Right renal pelvis (tissue), 4 donors: ENCODE measurements around the gene CYP46A1. TPM values are rescaled to one million over a fixed set of nuclear protein-coding genes. Genes with fewer than 3 reads are reported as not detected.

ENCODE experiments used
- DNase-seq, 4 donors: peaks; one replicate each; pipeline ENCODE4 v3.0.0-alpha.2; 2013; ENCODE audit warnings: low read depth in 4 of 4, low spot score in 3 of 4, missing footprints in 1 of 4
- polyA plus RNA-seq, 4 donors: library from polyadenylated mRNA; unstranded; fragments of 120-200 nt; gene quantifications; one replicate each; pipeline ENCODE4 v1.2.1, GENCODE V29; 2013; ENCODE audit not compliant: insufficient read length in 4 of 4

CYP46A1 gene
- polyA plus RNA-seq, 4 donors = 1.5 to 2.2 (median 1.7) TPM

DNA sequence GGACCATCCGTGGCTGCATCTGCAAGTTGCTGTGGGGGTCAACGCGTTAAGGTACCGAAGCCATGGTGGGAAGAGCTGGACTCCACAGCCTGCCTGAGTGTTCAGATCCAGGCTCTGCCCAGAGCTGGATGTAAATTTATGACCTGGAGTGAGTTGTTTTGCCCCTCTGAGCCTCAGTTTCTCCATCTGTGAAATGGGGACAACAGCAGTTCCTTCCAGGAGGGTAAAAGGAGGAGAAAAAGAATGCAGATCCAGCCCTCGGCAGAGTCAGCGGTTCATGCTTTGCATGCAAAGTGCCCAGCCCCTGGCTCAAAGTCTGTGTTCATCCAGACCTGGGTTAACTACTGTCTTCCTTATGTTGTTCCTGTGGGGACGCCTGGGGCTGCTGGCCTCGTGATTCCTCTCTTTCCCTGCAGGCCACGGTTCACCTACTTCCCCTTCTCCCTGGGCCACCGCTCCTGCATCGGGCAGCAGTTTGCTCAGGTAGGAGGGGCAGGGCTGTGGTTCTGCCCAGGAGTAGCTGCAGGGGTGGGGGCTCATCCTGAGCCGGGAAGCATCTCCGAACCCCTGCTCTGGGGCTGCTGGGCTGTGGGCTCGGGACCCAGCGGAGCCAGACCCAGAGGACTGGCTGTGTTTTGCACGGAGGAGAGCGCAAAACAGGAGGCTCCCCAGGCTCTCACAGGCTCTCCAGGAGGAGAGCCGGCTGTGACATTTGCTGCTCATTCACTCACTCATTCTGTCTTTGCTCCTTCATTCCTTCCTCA, 41.9 kb downstream of the CYP46A1 start:
- no peak for DNase-seq

DNA sequence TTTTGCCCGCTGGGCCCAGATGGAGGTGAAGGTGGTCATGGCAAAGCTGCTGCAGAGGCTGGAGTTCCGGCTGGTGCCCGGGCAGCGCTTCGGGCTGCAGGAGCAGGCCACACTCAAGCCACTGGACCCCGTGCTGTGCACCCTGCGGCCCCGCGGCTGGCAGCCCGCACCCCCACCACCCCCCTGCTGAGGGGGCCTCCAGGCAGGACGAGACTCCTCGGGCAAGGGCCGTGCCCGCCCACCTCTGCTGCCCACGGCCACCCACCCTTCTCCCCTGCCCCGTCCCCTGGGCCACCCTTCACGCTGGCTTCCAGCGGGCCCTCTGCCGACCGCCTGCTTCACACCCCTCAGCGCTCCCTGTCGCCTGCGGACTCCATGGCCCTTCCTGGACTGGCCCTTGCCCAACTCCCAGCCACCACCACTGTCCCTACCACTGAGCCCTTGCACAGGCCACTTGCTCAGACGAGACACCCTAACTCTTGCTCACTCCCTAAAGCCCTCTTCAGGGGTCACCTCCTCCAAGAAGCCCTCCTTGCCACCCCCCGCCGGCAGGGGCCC, 42.5 kb downstream of the CYP46A1 start:
- no peak for DNase-seq

DNA sequence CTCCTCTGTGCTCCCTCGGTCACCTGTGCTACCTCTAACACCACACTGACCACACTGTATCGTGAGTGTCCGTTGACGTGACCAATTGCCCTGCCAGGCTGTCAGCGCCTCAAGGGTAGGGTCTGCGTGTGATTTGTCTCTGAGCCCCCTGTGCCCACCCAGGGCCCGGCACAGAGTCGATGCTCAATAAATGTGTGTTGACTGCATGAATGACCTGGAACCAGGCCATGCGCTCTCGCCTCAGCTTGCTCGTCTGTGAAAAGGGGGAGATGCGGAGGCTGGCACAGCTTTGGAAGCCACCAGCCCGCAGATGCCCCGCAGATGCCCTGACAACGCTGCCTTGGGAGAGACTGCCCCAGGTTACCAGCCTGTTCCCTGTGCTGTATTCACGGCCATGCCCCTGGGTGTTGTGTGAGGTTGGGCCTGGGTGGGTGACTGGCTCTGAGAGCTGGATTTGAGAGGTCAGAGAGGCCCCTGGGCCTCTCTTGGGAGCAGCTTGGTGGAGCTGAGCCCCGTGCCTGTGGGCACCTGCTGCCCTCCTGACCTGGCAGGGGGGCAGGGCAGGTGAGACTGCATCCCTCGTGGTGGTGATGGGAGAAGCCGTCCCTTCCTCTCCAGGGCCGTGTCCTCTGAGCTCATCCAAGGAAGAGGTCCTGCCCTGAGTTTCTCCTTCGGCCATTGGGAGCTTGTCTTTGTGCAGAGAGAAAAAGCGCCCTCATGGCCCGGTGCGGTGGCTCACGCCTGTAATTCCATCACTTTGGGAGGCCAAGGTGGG, 43.2 kb downstream of the CYP46A1 start:
- DNase-seq = no peak

DNA sequence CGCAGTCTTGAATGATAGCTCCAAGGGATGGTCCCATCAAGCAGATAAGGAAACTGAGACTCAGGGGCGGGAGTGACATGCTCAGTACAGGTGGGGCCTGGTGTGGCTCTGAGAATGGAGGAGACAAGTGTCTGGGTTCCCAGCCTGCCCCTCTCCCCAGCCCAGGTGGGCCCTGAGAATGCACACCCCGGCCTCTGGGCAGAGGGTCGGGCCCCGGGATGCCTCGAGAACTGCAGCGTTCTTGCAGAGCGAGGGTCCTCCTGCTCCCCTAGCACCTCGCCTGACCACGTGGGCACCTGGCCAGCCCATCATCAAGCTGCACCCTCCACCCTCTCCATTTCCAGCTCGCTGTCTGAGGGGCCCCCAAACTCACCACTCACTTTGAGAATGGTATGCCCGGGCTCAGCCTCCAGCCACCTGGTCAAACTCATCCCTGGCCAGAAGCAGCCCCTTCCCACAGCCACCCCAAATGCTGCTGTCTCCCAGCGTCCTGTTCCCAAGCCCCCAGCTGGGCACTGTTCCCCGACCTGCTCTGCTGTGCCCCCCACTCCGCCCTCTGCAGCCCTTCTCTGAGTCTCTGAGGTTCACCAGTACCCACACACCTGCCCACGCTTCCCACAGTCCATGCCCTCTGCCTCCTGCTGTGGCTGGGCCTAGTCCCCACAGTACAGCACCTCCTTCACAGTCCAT, 44.3 kb downstream of the CYP46A1 start:
- DNase-seq = no peak

DNA sequence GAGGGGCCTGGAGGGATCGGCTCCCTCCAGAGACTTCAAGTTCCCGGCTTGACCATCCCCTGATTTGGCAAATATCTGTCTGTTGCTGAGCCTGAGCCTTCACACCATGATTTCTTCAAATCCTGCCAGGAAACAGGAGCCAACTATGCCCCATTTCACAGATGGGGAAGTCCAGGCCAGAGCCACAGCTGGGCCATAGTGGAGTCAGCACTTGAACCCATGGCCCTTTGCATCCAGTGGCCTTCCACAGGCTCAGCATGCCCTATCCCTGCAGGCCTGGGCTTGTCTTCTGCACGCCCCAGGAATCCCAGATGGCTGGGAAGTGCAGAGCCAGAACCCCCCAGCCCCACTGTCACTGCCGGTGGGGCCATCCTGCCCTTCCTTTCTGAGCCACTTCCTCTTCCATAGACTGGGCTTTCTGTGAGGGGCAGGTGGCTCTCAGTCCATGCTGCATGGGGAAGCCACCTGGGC, 44.9 kb downstream of the CYP46A1 start:
- DNase-seq = no peak

DNA sequence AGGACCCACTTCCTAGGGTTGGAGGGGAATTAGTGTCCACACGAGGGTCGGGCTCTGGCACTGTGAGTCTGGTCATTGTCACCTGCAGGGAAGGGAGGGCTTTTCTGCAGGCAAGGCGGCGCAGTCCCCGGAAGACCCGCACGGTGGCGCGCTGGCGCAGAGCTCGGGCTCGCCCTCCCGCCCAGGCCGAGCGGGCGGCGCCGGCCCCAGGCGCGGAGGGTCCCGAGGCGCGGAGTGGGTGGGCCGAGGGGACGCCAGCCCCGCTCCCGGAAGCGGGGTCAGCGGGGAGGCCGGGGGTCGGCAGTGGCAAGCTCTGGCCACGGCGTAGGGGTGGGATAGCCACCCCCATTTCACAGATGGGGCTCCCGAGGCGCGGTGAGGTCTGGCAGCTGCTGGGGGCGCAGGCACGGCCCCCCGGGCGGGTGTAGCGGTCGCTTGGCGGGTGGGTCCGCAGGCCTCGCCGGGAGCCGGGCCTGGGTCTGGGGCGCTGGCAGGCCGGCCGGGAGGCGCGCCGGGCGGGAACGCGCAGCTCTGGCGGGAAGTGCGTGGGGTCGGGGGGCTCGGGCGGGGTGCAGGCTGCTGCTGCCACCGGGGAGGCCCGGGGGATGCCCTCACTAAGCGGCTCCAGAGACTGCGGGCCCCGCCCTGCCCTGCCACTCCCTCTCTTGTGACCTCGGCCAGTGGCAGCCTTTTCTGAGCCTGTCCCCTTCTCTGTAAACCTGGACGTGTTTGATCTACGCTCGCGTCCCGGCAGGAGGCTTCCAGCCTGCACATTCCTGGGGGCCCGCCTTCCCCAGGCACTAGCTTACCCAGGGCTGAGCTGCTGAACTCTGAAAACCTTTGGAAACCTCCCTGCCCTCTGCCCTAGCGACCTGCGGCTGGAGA, 46.1 kb downstream of the CYP46A1 start:
- no peak for DNase-seq

DNA sequence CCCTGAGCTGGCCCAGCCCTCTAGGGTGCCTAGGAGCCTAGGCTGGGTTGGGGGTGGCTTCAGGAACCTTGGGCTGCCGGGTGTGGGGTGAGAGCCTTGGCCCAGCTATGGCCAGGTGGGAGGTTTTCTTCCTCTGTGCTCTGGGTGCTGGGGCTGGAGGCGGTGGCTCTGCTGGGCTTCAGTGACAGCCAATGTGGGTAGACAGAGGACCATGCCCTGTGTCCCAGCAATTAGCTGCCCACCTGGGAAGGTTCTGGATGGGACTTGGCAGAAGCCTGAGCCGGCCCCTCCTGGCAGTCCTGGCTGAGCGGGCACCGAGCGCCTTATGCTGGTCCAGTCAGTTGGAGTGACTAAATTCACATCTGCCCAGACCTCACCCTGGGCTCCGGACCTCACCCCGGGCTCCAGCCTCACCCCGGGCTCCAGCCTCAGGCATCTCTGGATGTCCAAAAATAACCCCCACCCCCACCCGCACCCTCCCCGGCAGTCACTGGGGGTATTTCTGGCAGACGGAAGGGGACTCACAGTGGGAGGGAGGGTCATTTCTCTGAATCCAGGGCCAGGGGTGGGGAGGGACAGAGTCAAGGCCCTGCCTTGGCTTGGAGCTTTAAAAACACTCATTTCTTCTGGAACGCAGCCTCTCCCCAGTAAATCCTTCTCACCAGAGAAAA, 46.9 kb downstream of the CYP46A1 start:
- no peak for DNase-seq

DNA sequence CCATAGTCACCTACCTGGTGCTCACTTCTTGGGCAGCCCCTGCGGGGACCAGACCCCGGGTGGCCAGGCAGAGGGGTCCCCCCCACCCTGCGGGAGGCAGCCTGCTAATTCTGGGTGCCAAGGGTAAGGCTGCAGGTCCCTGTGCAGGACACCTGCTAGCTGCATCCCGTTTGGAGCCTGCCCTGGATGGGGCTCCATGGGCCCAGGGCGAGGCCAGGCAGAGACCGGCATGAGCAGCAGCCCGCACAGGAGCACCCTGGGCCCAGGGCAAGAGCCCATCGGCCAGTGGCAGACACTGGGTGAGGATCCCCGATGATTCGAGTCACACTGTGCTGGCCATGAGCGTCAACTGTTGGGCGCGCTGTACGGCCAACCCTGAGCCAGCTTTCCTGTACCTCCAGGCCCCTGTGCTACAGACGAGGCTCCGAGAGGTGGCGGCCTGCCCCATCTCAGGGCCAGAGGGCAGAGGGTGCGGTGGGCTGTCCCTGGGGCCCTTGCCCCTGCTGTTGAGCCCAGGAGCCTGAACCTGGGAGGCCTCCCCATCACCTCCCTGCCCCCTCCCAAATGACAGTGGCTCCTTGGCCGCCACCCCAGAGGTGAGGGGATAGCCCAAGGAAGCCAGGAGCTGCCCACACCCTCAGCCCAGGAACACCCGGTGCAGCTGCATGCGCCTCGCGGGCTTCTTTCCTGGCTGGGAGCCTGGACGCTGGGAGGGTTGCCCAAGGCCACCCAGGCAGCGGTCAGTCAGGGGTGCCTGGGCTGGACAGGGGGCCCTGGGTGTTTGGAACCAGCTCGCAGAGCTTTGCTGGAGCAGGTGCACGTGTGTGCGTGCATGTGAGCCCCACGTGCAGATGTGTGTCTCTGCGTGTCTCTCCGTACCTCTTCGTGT, 47.7 kb downstream of the CYP46A1 start:
- no peak for DNase-seq

DNA sequence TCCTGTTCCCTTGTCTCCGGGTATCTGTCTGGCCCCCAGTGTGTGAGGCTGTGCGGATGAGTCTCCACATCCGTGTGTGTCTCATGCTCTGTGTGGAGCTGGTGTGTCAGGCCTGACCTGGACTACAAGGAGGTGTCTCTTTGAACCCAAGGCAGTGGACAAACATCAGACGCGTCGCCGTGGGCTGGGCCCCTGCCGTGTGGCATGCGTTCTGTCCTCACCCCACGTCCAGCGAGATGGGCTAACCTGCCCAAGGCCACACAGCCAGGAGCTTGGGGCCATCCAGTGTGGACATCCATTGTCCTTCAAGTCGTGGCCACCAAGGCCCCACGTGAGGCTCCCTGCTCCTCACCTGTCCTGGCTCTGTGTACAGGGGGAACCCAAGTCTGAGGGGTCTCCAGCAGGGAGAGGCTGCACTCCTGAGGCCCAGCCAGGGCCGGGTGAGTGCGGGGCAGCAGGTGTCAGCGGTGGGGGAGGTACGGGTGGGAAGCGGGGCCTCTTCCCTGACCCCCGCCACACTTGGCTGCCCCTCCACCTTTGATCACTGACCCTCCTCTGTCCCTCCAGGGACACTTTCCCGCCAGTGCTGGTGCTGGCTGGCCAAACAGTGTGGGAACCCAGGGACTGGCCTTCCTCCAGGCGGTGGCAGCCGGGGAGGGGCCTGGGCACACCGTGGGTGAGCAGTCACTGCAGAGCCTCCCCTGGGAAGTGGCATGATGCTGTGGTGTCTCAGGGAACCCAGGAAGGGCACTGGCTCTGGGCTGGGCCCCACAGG, 48.5 kb downstream of the CYP46A1 start:
- no peak for DNase-seq

DNA sequence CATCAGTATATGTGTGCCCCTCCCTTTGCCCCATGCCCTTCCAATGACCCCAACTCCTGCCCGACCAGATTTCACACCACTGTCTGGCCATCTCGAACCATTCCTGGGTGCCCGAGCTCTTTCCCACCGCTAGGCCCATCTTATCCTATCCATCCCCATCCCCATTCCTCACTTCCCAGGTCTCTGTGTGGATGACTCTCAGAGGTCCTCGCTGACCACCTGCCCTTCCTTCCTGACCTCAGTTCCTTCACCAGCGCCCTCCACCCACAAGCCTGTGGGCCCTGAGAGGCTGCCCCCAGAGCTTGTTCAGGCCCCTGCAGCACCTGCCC, 49.1 kb downstream of the CYP46A1 start:
- DNase-seq = no peak

DNA sequence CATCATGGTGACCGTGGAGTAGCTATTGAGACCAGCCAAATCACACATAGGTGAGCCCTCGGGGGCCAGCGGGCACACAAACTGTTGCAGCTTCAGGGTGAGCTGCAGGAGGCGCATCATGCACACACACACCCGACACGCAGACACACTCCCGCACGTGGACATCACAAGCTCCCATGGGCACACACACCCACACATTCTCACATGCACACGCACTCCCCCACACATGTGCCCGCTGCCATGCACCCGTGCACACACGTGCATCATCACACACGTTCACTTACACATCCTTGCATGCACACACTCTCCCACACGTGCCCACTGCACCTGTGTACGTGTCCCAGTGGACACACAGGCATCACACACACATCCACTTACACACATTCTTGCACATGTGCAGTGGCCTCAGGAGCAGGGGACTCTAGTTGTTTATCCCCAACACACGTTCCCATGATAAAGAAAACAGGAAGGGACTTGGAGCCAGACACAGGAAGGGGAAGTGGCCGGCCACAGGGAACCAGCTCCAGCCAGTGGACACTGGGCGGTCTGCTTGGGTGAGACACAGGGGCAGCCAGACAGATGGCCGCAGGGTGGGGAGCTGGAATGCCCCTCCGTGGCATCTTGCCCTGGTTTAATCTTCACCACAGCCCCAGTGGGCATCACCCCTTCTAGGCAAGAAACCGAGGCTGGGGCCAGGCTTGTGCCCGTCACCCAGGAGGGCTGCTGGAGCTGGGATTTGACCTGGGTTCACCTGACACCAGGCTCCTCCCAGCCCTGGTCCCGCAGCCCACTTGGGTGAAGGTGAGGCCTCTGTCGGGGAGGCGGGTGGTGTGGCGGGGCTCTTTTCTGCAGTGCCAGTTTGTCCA, 49.7 kb downstream of the CYP46A1 start:
- no peak for DNase-seq

DNA sequence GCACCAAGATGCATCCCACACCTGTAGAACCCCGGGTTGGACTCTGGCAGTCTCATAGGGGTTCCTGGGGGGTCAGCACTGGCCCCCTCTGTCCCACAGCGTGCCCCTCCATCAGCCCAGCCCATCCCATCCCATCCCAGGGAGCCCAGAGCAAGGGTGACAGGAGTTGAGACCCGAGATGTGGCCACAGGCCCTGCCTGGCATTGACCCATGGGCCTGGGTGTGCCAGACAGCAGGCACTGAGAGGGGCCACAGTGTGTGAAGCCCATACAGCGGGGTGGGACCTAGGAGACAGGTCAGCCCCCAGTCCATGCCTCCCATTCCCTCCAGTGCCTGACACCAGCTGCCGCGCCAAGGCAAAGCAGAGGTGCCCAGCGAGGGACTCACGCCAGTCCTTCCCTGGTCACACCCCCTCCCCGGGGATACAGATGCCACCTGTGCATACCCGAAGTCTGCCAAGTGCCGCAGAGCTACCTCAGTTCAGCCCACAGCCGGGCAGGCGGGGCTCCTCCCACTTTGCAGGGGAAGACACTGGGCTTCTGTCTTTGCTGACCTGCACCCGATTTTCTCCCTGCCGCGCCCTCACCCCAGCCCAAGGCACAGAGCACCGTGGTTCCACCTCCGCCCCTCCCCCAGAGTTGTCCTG, 50.4 kb downstream of the CYP46A1 start:
- DNase-seq = no peak

DNA sequence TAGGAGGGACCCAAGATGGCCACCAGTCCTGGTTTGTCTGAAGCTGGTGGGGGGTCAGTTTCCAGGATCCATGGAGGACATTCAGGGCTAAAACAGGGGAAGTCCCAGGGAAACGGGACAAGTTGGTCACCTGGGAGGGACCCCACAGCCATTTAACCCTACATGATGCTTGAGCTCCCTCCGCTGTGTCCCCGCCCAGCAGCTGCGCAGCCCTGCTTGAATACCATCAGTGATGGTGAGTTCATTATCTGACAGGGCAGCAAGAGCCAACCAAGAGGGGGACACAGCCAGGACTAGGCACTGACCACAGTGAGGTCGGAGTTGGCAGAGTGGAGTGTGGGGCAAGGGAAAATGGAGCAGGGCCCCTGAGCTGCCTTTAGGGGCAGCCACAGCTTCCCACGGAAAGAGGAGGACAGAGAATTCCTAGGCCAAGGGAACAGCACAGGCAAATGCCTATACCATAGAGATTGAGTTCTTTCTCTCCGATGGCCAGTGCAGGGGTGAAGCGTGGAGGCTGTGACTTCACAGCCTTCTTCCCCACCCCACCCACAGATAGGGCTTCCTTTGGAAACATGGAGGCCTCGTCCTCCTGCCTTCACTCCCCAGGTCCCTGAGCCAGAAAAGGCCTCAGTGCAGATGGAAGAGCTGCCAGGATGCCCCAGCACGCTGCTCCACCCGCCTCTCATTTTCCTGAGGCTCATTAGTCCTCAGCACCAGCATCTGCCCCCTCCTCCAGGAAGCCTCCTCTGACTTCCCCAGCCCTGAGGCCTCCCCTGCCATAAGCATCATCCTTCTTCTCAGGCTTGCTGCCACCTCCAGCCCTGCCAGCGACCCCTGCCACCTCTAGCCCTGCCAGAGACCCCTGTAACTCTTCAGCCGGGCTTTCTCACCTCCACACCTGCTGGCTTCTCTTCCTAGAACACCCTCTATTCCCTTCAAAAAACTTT, 51.4 kb downstream of the CYP46A1 start:
- DNase-seq = no peak

DNA sequence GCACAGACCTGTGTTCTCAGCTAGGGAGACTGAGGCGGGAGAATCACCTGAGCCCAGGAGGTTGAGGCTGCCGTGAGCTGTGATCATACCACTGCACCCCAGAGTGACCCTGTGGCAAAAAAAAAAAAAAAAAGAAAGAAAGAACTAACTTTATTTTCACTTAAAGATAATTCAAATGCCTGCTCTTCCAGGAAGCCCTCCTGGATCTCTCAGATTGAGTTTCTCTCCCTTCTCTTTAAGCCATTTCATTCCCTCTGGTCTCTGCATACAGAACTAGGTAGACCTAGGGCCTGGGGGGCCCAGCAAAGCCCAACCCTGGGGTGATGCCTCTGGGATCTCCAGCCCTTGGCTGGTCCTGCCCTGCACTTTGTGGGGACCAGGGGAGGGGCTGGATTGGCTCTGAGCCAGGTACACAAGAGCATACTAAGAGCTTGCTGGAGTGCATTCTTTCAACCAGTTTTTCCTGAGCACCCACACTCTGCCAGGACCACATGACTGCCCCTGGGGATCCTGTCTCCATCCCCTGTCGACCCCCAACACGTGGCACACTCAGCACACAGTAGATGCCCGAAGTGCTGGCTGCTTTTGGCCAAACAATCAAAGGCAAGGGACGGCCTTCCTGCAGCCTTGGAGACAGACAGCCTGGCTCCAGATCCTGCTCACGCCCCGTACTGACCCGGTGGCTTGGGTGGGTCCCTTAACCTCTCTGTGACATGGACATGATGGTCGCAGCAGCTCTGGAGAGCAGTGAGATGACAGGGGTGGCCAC, 52.7 kb downstream of the CYP46A1 start:
- DNase-seq = no peak
